ENCODE measurements around the gene JCHAIN.

- no peak for TF ChIP-seq POLR2AphosphoS5 (IDR thresholded peaks at IDR 0.05; ENCODE audit: low read depth, low read length)
- no peak for TF ChIP-seq USF2 (IDR thresholded peaks at IDR 0.05; ENCODE audit: low read length)
- TF ChIP-seq, protein P1, sequence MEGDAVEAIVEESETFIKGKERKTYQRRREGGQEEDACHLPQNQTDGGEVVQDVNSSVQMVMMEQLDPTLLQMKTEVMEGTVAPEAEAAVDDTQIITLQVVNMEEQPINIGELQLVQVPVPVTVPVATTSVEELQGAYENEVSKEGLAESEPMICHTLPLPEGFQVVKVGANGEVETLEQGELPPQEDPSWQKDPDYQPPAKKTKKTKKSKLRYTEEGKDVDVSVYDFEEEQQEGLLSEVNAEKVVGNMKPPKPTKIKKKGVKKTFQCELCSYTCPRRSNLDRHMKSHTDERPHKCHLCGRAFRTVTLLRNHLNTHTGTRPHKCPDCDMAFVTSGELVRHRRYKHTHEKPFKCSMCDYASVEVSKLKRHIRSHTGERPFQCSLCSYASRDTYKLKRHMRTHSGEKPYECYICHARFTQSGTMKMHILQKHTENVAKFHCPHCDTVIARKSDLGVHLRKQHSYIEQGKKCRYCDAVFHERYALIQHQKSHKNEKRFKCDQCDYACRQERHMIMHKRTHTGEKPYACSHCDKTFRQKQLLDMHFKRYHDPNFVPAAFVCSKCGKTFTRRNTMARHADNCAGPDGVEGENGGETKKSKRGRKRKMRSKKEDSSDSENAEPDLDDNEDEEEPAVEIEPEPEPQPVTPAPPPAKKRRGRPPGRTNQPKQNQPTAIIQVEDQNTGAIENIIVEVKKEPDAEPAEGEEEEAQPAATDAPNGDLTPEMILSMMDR (IDR thresholded peaks at IDR 0.05; ENCODE audit: control extremely low read depth in 1 of 3, insufficient read depth in 1 of 3, low read depth in 1 of 3, low read length in 3 of 3) = no peak
- TF ChIP-seq POLR2A (IDR thresholded peaks at IDR 0.05; ENCODE audit: control extremely low read depth in 1 of 2, low read depth in 2 of 2, low read length in 2 of 2) = no peak
- TF ChIP-seq TEAD4 (IDR thresholded peaks at IDR 0.05; ENCODE audit: low read depth, low read length) = no peak
- TF ChIP-seq BRCA1 (IDR thresholded peaks at IDR 0.05; ENCODE audit: low read depth, low read length) = no peak
- no peak for TF ChIP-seq CBX5 (IDR thresholded peaks at IDR 0.05; ENCODE audit: low read depth, low read length)
- TF ChIP-seq HDAC6 (IDR thresholded peaks at IDR 0.05; ENCODE audit: low read depth, low read length) = no peak
- TF ChIP-seq KDM1A (IDR thresholded peaks at IDR 0.05; ENCODE audit: borderline replicate concordance, low read length) = no peak
These were observed at the start of gene JCHAIN for GRCh38 chr4:70666369-70666768.

Measured in H1 (cell line).